ENCODE measurements around the gene PDE7B. TPM values are rescaled to one million over a fixed set of nuclear protein-coding genes. Genes with fewer than 3 reads are reported as not detected.

The PDE7B gene
- polyA plus RNA-seq, 4 donors, result 8.1 to 9.5 (median 8.9) TPM

GRCh38 chr6:136171231-136171630 lies 319.7 kb downstream of the PDE7B start:
- DNase-seq (ENCODE audit: low read depth in 4 of 4, low spot score in 3 of 4), result no peak

GRCh38 chr6:136173519-136174507 lies 322.3 kb downstream of the PDE7B start:
- DNase-seq (ENCODE audit: low read depth in 4 of 4, low spot score in 3 of 4), result no peak

GRCh38 chr6:136174510-136174909 lies 323.0 kb downstream of the PDE7B start:
- no peak for DNase-seq (ENCODE audit: low read depth in 4 of 4, low spot score in 3 of 4)

GRCh38 chr6:136175873-136176272 lies 324.4 kb downstream of the PDE7B start:
- DNase-seq (ENCODE audit: low read depth in 4 of 4, low spot score in 3 of 4), result no peak

- no peak for DNase-seq (ENCODE audit: low read depth in 4 of 4, low spot score in 3 of 4)
Measured at GRCh38 chr6:136178749-136179148, 327.2 kb downstream of the PDE7B start.

GRCh38 chr6:136180704-136181511 lies 329.4 kb downstream of the PDE7B start:
- no peak for DNase-seq (ENCODE audit: low read depth in 4 of 4, low spot score in 3 of 4)

- DNase-seq (ENCODE audit: low read depth in 4 of 4, low spot score in 3 of 4), result no peak
Measured at GRCh38 chr6:136181512-136181833, 330.0 kb downstream of the PDE7B start.

GRCh38 chr6:136181861-136182260 lies 330.4 kb downstream of the PDE7B start:
- DNase-seq (ENCODE audit: low read depth in 4 of 4, low spot score in 3 of 4), result no peak

GRCh38 chr6:136184738-136185137 lies 333.2 kb downstream of the PDE7B start:
- DNase-seq (ENCODE audit: low read depth in 4 of 4, low spot score in 3 of 4), result no peak

- DNase-seq (ENCODE audit: low read depth in 4 of 4, low spot score in 3 of 4), result no peak
Measured at GRCh38 chr6:136186363-136186762, 334.9 kb downstream of the PDE7B start.

- no peak for DNase-seq (ENCODE audit: low read depth in 4 of 4, low spot score in 3 of 4)
Measured at GRCh38 chr6:136188486-136188885, 337.0 kb downstream of the PDE7B start.

GRCh38 chr6:136189104-136189503 lies 337.6 kb downstream of the PDE7B start:
- no peak for DNase-seq (ENCODE audit: low read depth in 4 of 4, low spot score in 3 of 4)

GRCh38 chr6:136191606-136192312 lies 340.3 kb downstream of the PDE7B start:
- no peak for DNase-seq (ENCODE audit: low read depth in 4 of 4, low spot score in 3 of 4)

GRCh38 chr6:136192902-136193301 lies 341.4 kb downstream of the PDE7B start:
- peak in 2 of 4 donors; percentile 12 to 24 for DNase-seq (ENCODE audit: low read depth in 4 of 4, low spot score in 3 of 4)

- no peak for DNase-seq (ENCODE audit: low read depth in 4 of 4, low spot score in 3 of 4)
Measured at GRCh38 chr6:136201732-136202131, 350.2 kb downstream of the PDE7B start.

GRCh38 chr6:136208783-136209182 lies 357.3 kb downstream of the PDE7B start:
- no peak for DNase-seq (ENCODE audit: low read depth in 4 of 4, low spot score in 3 of 4)

GRCh38 chr6:136209496-136209895 lies 358.0 kb downstream of the PDE7B start:
- no peak for DNase-seq (ENCODE audit: low read depth in 4 of 4, low spot score in 3 of 4)

- no peak for DNase-seq (ENCODE audit: low read depth in 4 of 4, low spot score in 3 of 4)
Measured at GRCh38 chr6:136210398-136211165, 359.1 kb downstream of the PDE7B start.

GRCh38 chr6:136212608-136213007 lies 361.1 kb downstream of the PDE7B start:
- DNase-seq (ENCODE audit: low read depth in 4 of 4, low spot score in 3 of 4), result no peak

GRCh38 chr6:136213012-136213539 lies 361.6 kb downstream of the PDE7B start:
- DNase-seq (ENCODE audit: low read depth in 4 of 4, low spot score in 3 of 4), result no peak

All from right renal pelvis (tissue), 4 donors.